RWPE2 (cell line): ENCODE results near the gene NID1.
A peak's percentile ranks its signal among the peaks of the same experiment; 100 is the strongest.
"Not testable (repeated sequence)": the region's sequence is repeated elsewhere in the genome, so short reads cannot be mapped to it uniquely, and the experiment has no call there.

Experiments used
- ATAC-seq: fragments of 200-7000 bp; cut with Tn5 transposase; 3 replicates; pipeline ENCODE4 v1.9.1; 2021; ENCODE audit warnings: low read depth
- DNase-seq: peaks from one replicate; pipeline ENCODE4 v3.0.0-alpha.2; 2020; ENCODE audit warnings: low spot score
- H3K27ac ChIP-seq: fragments of 450-650 bp; 2 replicates; pipeline ENCODE4 v1.5.1; 2017; ENCODE audit warnings: mild to moderate bottlenecking; ENCODE audit not compliant: poor library complexity, severe bottlenecking
- H3K27me3 ChIP-seq: fragments of 250-450 bp; sonication (Bioruptor Pico); 2 replicates; pipeline ENCODE4 v1.5.1; 2021; ENCODE audit warnings: mild to moderate bottlenecking, moderate library complexity; ENCODE audit not compliant: insufficient read depth, poor library complexity, severe bottlenecking
- H3K36me3 ChIP-seq: fragments of 250-450 bp; sonication (Bioruptor Pico); 2 replicates; pipeline ENCODE4 v1.5.1; 2020; ENCODE audit warnings: low read depth, mild to moderate bottlenecking, moderate library complexity
- H3K4me1 ChIP-seq: fragments of 250-450 bp; sonication (Bioruptor Pico); 2 replicates; pipeline ENCODE4 v1.5.1; 2021; ENCODE audit warnings: mild to moderate bottlenecking, moderate library complexity; ENCODE audit not compliant: insufficient read depth, poor library complexity, severe bottlenecking
- H3K4me3 ChIP-seq: fragments of 250-450 bp; sonication (Bioruptor Pico); 2 replicates; pipeline ENCODE4 v1.5.1; 2021; ENCODE audit warnings: mild to moderate bottlenecking, moderate library complexity; ENCODE audit not compliant: severe bottlenecking
- H3K9me3 ChIP-seq: fragments of 250-450 bp; sonication (Bioruptor Pico); 2 replicates; pipeline ENCODE4 v1.5.1; 2021; ENCODE audit warnings: mild to moderate bottlenecking, moderate library complexity; ENCODE audit not compliant: severe bottlenecking
- CTCF ChIP-seq: fragments of 450-650 bp; IDR thresholded peaks from one replicate; pipeline ENCODE4 v1.5.1; 2017; ENCODE audit warnings: mild to moderate bottlenecking, moderate library complexity; ENCODE audit not compliant: poor library complexity, severe bottlenecking

The NID1 gene

GRCh38 chr1:236010443-236010842 is 54.4 kb downstream of the NID1 start:
- H3K9me3 ChIP-seq = no peaks in the 10 kb centered on the region
- H3K27me3 ChIP-seq = no peaks in the 10 kb centered on the region
- peak overlapping the region; percentile 77 for H3K27ac ChIP-seq
- no peak overlapping the region for H3K4me3 ChIP-seq
- no peak for TF ChIP-seq CTCF
- ATAC-seq = no peak
- H3K36me3 ChIP-seq = 0 out of 2 replicates have a peak, but pooled peaks cover 4% of the 10 kb centered on the region
- DNase-seq = no peak
- peaks cover 15% of the 10 kb centered on the region for H3K4me1 ChIP-seq

- H3K9me3 ChIP-seq = no peaks in the 10 kb centered on the region
- H3K36me3 ChIP-seq = 0 out of 2 replicates have a peak, but pooled peaks cover 4% of the 10 kb centered on the region
- peak overlapping the region; percentile 77 for H3K27ac ChIP-seq
- ATAC-seq (peak; percentile 87), DNase-seq (no peak)
- TF ChIP-seq CTCF = no peak
- peaks cover 15% of the 10 kb centered on the region for H3K4me1 ChIP-seq
- no peaks in the 10 kb centered on the region for H3K27me3 ChIP-seq
- no peak overlapping the region for H3K4me3 ChIP-seq
Measured at GRCh38 chr1:236009857-236010256, 55.0 kb downstream of the NID1 start.

GRCh38 chr1:236009191-236009590 is 55.7 kb downstream of the NID1 start:
- H3K9me3 ChIP-seq = no peaks in the 10 kb centered on the region
- TF ChIP-seq CTCF = no peak

GRCh38 chr1:236007781-236008180 is 57.1 kb downstream of the NID1 start:
- 0 out of 2 replicates have a peak, but pooled peaks cover 4% of the 10 kb centered on the region for H3K36me3 ChIP-seq
- ATAC-seq (no peak), DNase-seq (no peak)
- H3K27ac ChIP-seq = no peak overlapping the region
- TF ChIP-seq CTCF = no peak
- H3K4me3 ChIP-seq = no peak overlapping the region
- no peaks in the 10 kb centered on the region for H3K9me3 ChIP-seq
- no peaks in the 10 kb centered on the region for H3K27me3 ChIP-seq
- peaks cover 15% of the 10 kb centered on the region for H3K4me1 ChIP-seq

More at GRCh38 chr1:236009191-236009590, 55.7 kb downstream of the NID1 start:
- Histone ChIP-seq H3K36me3 (0 out of 2 replicates have a peak, but pooled peaks cover 4% of the 10 kb centered on the region), H3K4me3 (no peak overlapping the region), H3K27ac (peak overlapping the region; percentile 77), H3K27me3 (no peaks in the 10 kb centered on the region), H3K4me1 (peaks cover 15% of the 10 kb centered on the region)
- no peak for DNase-seq
- peak; percentile 41; the same call in 2 of the 3 replicates for ATAC-seq

- not testable (repeated sequence) for H3K27ac ChIP-seq, DNase-seq, H3K9me3 ChIP-seq, H3K4me3 ChIP-seq, H3K36me3 ChIP-seq, ATAC-seq, H3K27me3 ChIP-seq
- H3K4me1 ChIP-seq = peaks cover 29% of the 10 kb centered on the region
Measured at GRCh38 chr1:236003058-236003457, 61.8 kb downstream of the NID1 start.
